GM23248 (cell line): ENCODE data around the gene MED12. TPM values are rescaled to one million over a fixed set of nuclear protein-coding genes. Genes with fewer than 3 reads are reported as not detected.

ENCODE experiments used
- DNase-seq: peaks from one replicate; pipeline ENCODE4 v3.0.0-alpha.2; 2015
- H2AFZ ChIP-seq: fragments of 200-600 bp; sonication (generic); 2 replicates; pipeline ENCODE4 v1.6.1; 2016; ENCODE audit warnings: antibody characterized with exemption
- H3F3A ChIP-seq: fragments of 200-600 bp; sonication (generic); 2 replicates; pipeline ENCODE4 v1.6.1; 2016; ENCODE audit warnings: mild to moderate bottlenecking, antibody characterized with exemption, mixed run types; ENCODE audit not compliant: insufficient read depth
- H3K27ac ChIP-seq: fragments of 200-600 bp; sonication (generic); 2 replicates; pipeline ENCODE4 v1.5.1; 2016; ENCODE audit warnings: mild to moderate bottlenecking
- H3K27me3 ChIP-seq: fragments of 200-600 bp; sonication (generic); replicated peaks from 2 replicates; pipeline ENCODE4 v1.6.1; 2016; ENCODE audit warnings: mild to moderate bottlenecking; ENCODE audit not compliant: insufficient read depth
- H3K36me3 ChIP-seq: fragments of 200-600 bp; sonication (generic); 2 replicates; pipeline ENCODE4 v1.6.1; 2016; ENCODE audit warnings: low read depth, mild to moderate bottlenecking
- H3K4me1 ChIP-seq: fragments of 200-600 bp; sonication (generic); 2 replicates; pipeline ENCODE4 v1.6.1; 2016; ENCODE audit warnings: mild to moderate bottlenecking; ENCODE audit not compliant: insufficient read depth
- H3K4me2 ChIP-seq: fragments of 200-600 bp; sonication (generic); one replicate; pipeline ENCODE4 v1.6.1; 2016; ENCODE audit warnings: mild to moderate bottlenecking; ENCODE audit not compliant: unreplicated experiment
- H3K4me3 ChIP-seq: fragments of 200-600 bp; sonication (generic); 2 replicates; pipeline ENCODE4 v1.5.1; 2016; ENCODE audit warnings: mild to moderate bottlenecking
- H3K79me2 ChIP-seq: fragments of 200-600 bp; sonication (generic); 2 replicates; pipeline ENCODE4 v1.6.1; 2016; ENCODE audit warnings: mild to moderate bottlenecking; ENCODE audit not compliant: insufficient read depth
- H3K9ac ChIP-seq: fragments of 200-600 bp; sonication (generic); 2 replicates; pipeline ENCODE4 v1.6.1; 2016; ENCODE audit warnings: mild to moderate bottlenecking
- H3K9me2 ChIP-seq: fragments of 200-600 bp; sonication (generic); 2 replicates; pipeline ENCODE4 v1.6.1; 2016; ENCODE audit warnings: mixed run types, mild to moderate bottlenecking, moderate library complexity; ENCODE audit not compliant: insufficient read depth
- H3K9me3 ChIP-seq: fragments of 200-600 bp; sonication (generic); one replicate; pipeline ENCODE4 v1.6.1; 2017; ENCODE audit warnings: low read depth
- H4K20me1 ChIP-seq: fragments of 200-600 bp; sonication (generic); 2 replicates; pipeline ENCODE4 v1.6.0; 2016; ENCODE audit not compliant: insufficient read depth
- EZH2 ChIP-seq: fragments of 200-600 bp; sonication (generic); IDR thresholded peaks from 2 replicates; pipeline ENCODE4 v1.6.1; 2018; ENCODE audit warnings: antibody characterized with exemption, mild to moderate bottlenecking; ENCODE audit not compliant: insufficient read depth, poor library complexity, severe bottlenecking
- EZH2phosphoT487 ChIP-seq: fragments of 200-600 bp; sonication (generic); IDR thresholded peaks from 2 replicates; pipeline ENCODE4 v1.6.1; 2018; ENCODE audit warnings: antibody characterized with exemption, moderate library complexity, mild to moderate bottlenecking, low read depth; ENCODE audit not compliant: insufficient read depth
- WGBS, 2 experiments: methylation state at CpG; one replicate each; pipeline ENCODE4 v1.1.6; 2015 to 2017; ENCODE audit warnings: low lambda C conversion rate in 2 of 2, low coverage in 1 of 2; ENCODE audit errors: missing lambda C conversion rate in 2 of 2; 5-methylcytosine and 5-hydroxymethylcytosine counted together
- in situ Hi-C: fragments of 300-500 bp; cut with MboI; formaldehyde crosslinking; loops from 2 replicates; pipeline ENCODE4 v1.15.0; 2020
- polyA plus RNA-seq: library from polyadenylated mRNA; unstranded; fragments of >200 nt; fragmentation: Nextera tagmentation; extraction: Ambion mirVana; gene quantifications from 2 replicates; pipeline ENCODE4 v1.2.1, GENCODE V29; 2016
- total RNA-seq: library from RNA; depleted of rRNA; stranded (reverse); fragments of >200 nt; shearing (Covaris generic); gene quantifications from 2 replicates; pipeline ENCODE4 v1.2.3, GENCODE V29; 2014

The MED12 gene
- total and polyA plus RNA-seq, 2 experiments from 2014 or later = 10.0 to 14.9 TPM

GRCh38 chrX:71082822-71083221 is 35.6 kb upstream of the MED12 start:
- no peak for TF ChIP-seq EZH2
- TF ChIP-seq EZH2phosphoT487 = no peak
- no peaks in the 10 kb centered on the region for H3K9me3 ChIP-seq
- WGBS, 2 experiments = 64 to 69% methylated on average over 4 of the region's 4 CpGs
- H3K4me2 ChIP-seq = no peak overlapping the region
- H3K27ac ChIP-seq = no peak overlapping the region
- no peak overlapping the region for H3K4me3 ChIP-seq
- no peaks in the 10 kb centered on the region for H3K79me2 ChIP-seq
- H3F3A ChIP-seq = no peaks in the 10 kb centered on the region
- no peak overlapping the region for H3K9ac ChIP-seq
- no peaks in the 10 kb centered on the region for H3K27me3 ChIP-seq
- in situ Hi-C loops = no loop called here
- H3K36me3 ChIP-seq = no peaks in the 10 kb centered on the region
- no peak overlapping the region for H2AFZ ChIP-seq
- H4K20me1 ChIP-seq = no peaks in the 10 kb centered on the region
- H3K9me2 ChIP-seq = no peaks in the 10 kb centered on the region
- no peaks in the 10 kb centered on the region for H3K4me1 ChIP-seq
- DNase-seq = no peak

DNA sequence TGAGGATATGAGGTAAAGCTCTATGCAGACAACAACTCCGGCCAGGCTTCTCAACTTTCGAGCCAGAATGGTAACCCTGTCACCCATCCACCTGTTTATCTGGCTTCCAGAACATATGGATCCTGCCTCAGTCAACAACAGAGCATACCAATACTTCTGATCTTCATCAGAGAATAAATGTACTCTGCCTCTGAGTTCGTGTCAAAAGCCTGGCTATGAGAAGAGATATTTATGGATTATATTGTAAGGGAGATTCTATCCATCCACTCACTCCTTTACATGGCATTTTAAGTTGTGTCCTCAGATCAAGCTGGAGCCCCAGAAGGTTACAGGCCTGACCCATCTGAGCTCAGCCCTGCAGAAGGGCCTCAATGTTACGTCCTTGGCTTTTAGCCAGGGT is 32.5 kb upstream of the MED12 start:
- WGBS, 2 experiments = 34 to 37% methylated on average over 4 of the region's 4 CpGs
- Histone ChIP-seq H2AFZ (no peak overlapping the region), H3K36me3 (no peaks in the 10 kb centered on the region), H3K4me2 (no peak overlapping the region), H3K27me3 (no peaks in the 10 kb centered on the region), H3K9me2 (no peaks in the 10 kb centered on the region), H4K20me1 (no peaks in the 10 kb centered on the region), H3F3A (no peaks in the 10 kb centered on the region), H3K27ac (no peak overlapping the region), H3K9me3 (no peaks in the 10 kb centered on the region), H3K4me1 (no peaks in the 10 kb centered on the region), H3K4me3 (no peak overlapping the region), H3K9ac (no peak overlapping the region), H3K79me2 (no peaks in the 10 kb centered on the region)
- in situ Hi-C loops = no loop called here
- DNase-seq = no peak
- TF ChIP-seq EZH2phosphoT487 (no peak), EZH2 (no peak)

DNA sequence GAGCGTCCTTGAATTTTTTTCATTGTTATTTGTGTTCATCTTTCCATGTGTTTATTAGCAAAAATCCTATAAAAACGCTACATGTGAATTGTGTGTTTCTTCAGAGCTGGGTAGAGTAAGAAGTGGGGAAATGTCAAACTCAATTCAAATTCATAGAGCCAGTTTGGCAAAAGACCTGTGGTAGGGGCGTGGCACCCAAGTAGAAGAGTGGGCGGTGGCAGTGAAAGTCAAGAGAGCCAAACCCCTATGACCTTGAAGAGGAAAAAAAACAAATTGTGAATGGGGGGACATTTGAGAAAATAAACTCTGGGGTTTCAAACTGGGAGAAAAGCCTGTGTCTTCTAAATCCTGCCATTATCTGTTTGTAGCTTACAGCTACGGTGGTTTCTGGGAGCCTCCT is 27.1 kb upstream of the MED12 start:
- 51 to 53% methylated on average over 5 of the region's 5 CpGs for WGBS, 2 experiments
- Histone ChIP-seq H3K9me2 (no peaks in the 10 kb centered on the region), H3K9me3 (no peaks in the 10 kb centered on the region), H3K27ac (no peak overlapping the region), H2AFZ (no peak overlapping the region), H3K4me2 (no peak overlapping the region), H3K9ac (no peak overlapping the region), H4K20me1 (no peaks in the 10 kb centered on the region), H3F3A (no peaks in the 10 kb centered on the region), H3K27me3 (no peaks in the 10 kb centered on the region), H3K4me3 (no peak overlapping the region), H3K36me3 (no peaks in the 10 kb centered on the region), H3K79me2 (no peaks in the 10 kb centered on the region), H3K4me1 (no peaks in the 10 kb centered on the region)
- in situ Hi-C loops = no loop called here
- TF ChIP-seq EZH2 (no peak), EZH2phosphoT487 (no peak)
- DNase-seq = no peak

DNA sequence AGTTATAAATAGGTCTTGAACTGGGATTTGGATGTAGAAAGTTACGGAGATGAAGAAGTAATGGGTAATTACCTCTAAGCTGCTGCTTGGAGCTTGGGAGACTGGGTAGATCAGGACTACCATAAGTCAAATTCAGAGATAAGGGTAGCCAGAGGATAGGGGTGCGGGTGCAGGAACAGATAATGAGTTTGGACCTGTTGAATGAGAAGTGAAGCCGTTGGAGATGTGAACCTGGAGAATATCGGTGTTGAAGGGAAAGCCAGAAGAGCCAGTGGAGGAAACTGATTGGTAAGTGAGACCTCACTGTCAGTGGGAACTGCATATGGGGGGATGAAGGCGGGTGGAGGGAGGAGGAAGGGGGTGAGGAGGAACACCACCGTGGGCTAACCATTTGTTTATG is 23.4 kb upstream of the MED12 start:
- Histone ChIP-seq H3F3A (no peaks in the 10 kb centered on the region), H3K27ac (no peak overlapping the region), H3K4me3 (peak overlapping the region; percentile 82), H4K20me1 (no peaks in the 10 kb centered on the region), H3K9me2 (no peaks in the 10 kb centered on the region), H2AFZ (peak overlapping the region; percentile 79), H3K4me2 (peak overlapping the region; percentile 62), H3K79me2 (no peaks in the 10 kb centered on the region), H3K36me3 (no peaks in the 10 kb centered on the region), H3K9ac (peak overlapping the region; percentile 74), H3K9me3 (no peaks in the 10 kb centered on the region), H3K27me3 (no peaks in the 10 kb centered on the region), H3K4me1 (no peaks in the 10 kb centered on the region)
- 24 to 35% methylated on average over 4 to 6 of the region's 6 CpGs for WGBS, 2 experiments
- DNase-seq = no peak
- TF ChIP-seq EZH2 (no peak), EZH2phosphoT487 (no peak)
- in situ Hi-C loops = no loop called here

DNA sequence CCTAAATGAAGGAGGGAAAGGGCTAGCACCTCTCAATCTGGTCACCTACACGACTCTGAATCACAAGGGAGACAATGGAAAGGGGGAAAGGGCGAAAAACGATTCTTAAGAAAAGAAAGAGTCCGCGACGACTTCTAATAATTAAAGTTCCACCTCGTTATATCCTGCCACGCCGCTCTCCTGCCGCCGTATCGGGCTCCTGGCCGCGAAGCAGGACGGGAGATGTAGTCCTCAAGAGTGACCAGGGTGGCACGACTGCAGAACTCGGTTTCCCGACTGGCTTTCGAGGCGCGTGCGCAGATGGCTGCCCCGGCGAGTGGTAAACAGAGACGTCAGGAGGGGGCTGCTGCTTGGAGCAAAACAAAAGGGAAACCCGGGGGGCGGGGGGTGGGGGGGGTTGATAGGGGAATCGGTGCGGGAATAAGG is 22.8 kb upstream of the MED12 start, which contains the start of gene FOXO4:
Gene FOXO4 (plus strand): TSS at position 297 of the 426 bp plus-strand sequence. CDS start 678 bp downstream, outside the sequence.
- Histone ChIP-seq H3K4me2 (peak within 1 kb of the TSS; percentile 91), H3K27ac (no peak within 1 kb of the TSS), H3K27me3 (no peaks in the 10 kb centered on the region), H3K4me1 (no peaks in the 10 kb centered on the region), H4K20me1 (no peaks in the 10 kb centered on the region), H3K9ac (peak within 1 kb of the TSS; percentile 74), H3K9me3 (no peaks in the 10 kb centered on the region), H3F3A (no peaks in the 10 kb centered on the region), H3K79me2 (no peaks in the 10 kb centered on the region), H3K36me3 (no peaks in the 10 kb centered on the region), H3K4me3 (peak within 1 kb of the TSS; percentile 82), H3K9me2 (no peaks in the 10 kb centered on the region), H2AFZ (peak within 1 kb of the TSS; percentile 79)
- TF ChIP-seq EZH2 (no peak), EZH2phosphoT487 (no peak)
- 1% methylated on average over 22 to 28 of the region's 29 CpGs for WGBS, 2 experiments
- in situ Hi-C loops = no loop called here
- DNase-seq = peak; percentile 91
